Muscle of leg (tissue), 11 donors: Measurements from ENCODE around the gene SLC7A6OS. TPM values are rescaled to one million over a fixed set of nuclear protein-coding genes. Genes with fewer than 3 reads are reported as not detected.

Source experiments
- DNase-seq: peaks from one replicate; pipeline ENCODE4 v3.0.0; 2013
- H3K27ac ChIP-seq: one replicate; pipeline ENCODE4 v1.5.1; 2013; ENCODE audit warnings: mild to moderate bottlenecking, low read length, control low read depth
- H3K27me3 ChIP-seq: one replicate; pipeline ENCODE4 v1.6.1; 2013; ENCODE audit warnings: low read length; ENCODE audit not compliant: control insufficient read depth, insufficient read depth
- H3K36me3 ChIP-seq: one replicate; pipeline ENCODE4 v1.6.1; 2013; ENCODE audit warnings: low read length; ENCODE audit not compliant: control insufficient read depth, insufficient read depth
- H3K4me1 ChIP-seq: one replicate; pipeline ENCODE4 v1.6.1; 2013; ENCODE audit warnings: low read length; ENCODE audit not compliant: control insufficient read depth, insufficient read depth
- H3K4me3 ChIP-seq: one replicate; pipeline ENCODE4 v1.5.1; 2013; ENCODE audit warnings: low read length, control low read depth
- H3K9me3 ChIP-seq: replicated peaks from 2 replicates; pipeline ENCODE4 v1.6.1; 2013; ENCODE audit warnings: low read depth, low read length; ENCODE audit not compliant: control insufficient read depth
- WGBS: methylation state at CpG from one replicate; pipeline ENCODE4 v1.1.5; 2013; ENCODE audit warnings: missing lambda C conversion rate; ENCODE audit not compliant: insufficient coverage; 5-methylcytosine and 5-hydroxymethylcytosine counted together
- polyA plus RNA-seq, 8 donors: library from polyadenylated mRNA; unstranded; fragments of 120-200 nt; gene quantifications; one replicate each; pipeline versions ENCODE4 v1.2.1 to v1.2.3, GENCODE V29; 2013; ENCODE audit warnings: inconsistent platforms in 1 of 8, low replicate concordance in 1 of 8; ENCODE audit not compliant: insufficient read length in 8 of 8, insufficient read depth in 1 of 8
- total RNA-seq: library from RNA; stranded (reverse); fragments of 120-200 nt; gene quantifications from one replicate; pipeline ENCODE4 v1.2.4, GENCODE V29; 2013

Gene SLC7A6OS
- total and polyA plus RNA-seq, 9 donors = 12.5 to 17.1 (median 14.3) TPM

DNA sequence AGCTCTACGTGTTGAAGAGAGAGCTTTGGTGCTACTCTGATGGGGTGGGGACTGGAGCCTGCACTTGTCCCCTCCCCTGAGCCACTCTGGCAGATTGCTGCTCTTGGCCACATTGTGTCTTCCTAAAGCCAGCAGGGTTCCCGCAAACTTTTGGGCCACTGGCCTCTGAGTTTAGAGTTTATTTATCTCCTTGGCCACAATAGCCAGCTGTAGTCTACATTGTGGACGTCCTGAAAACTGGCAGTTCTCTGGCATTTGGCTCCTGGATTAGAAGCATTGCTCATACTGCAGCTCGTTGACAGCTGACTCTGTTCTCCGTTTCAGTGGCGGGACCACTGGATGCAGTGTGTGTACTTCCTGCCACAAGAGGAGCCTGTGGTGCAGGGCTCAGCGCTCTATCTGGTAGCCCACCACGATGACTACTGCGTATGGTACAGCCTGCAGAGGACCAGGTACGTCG is 34.6 kb upstream of the SLC7A6OS start:
- no peak for DNase-seq
- H3K4me1 ChIP-seq = no peaks in the 10 kb centered on the region
- H3K4me3 ChIP-seq = no peak overlapping the region
- no peak overlapping the region for H3K27ac ChIP-seq
- H3K36me3 ChIP-seq = peaks cover 90% of the 10 kb centered on the region
- no peaks in the 10 kb centered on the region for H3K27me3 ChIP-seq
- no peaks in the 10 kb centered on the region for H3K9me3 ChIP-seq
- 82% methylated on average over 9 of the region's 11 CpGs for WGBS

DNA sequence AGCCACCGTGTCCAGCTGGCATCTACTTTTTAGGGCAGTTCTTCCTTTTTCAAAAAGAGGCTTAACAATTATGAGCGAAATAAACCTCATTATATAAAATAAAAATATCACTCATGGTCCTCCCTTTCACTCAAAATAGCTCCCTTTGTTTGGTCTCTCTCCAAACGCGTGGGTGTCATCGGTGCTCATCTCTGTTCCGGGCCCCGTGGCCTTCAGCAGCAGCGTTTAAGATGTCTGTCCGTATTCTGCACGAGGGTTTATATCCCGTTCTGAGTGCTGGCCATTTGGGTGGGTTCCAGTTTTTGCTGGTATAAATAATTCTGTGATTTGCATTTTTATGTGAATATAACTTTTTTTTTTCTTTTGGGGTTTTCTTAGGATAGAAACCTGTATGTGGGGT is 33.5 kb upstream of the SLC7A6OS start:
- 94% methylated on average over 2 of the region's 11 CpGs for WGBS
- H3K4me1 ChIP-seq = no peaks in the 10 kb centered on the region
- no peak overlapping the region for H3K4me3 ChIP-seq
- H3K27me3 ChIP-seq = no peaks in the 10 kb centered on the region
- peaks cover 89% of the 10 kb centered on the region for H3K36me3 ChIP-seq
- no peak overlapping the region for H3K27ac ChIP-seq
- no peak for DNase-seq
- no peaks in the 10 kb centered on the region for H3K9me3 ChIP-seq

DNA sequence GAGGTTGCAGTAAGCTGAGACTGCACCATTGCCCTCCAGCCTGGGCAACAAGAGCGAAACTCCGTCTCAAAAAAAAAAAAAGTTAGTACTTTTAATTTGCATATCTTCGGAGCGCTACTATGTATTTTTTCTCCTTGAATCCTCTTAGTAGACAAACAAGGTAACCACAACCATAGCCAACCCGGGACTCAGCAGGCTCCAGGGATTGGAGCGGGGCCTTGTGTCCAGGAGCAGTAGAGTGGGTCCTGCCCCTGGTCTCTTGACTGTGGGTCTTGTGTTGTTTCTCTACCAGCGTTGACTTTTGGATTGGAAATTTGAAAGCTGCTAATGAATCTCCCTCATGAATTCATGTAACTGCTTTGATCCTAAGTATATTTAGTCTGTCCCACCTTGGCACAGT is 32.4 kb upstream of the SLC7A6OS start:
- H3K4me1 ChIP-seq = no peaks in the 10 kb centered on the region
- H3K27ac ChIP-seq = no peak overlapping the region
- DNase-seq = no peak
- H3K9me3 ChIP-seq = no peaks in the 10 kb centered on the region
- WGBS = no CpG with 5 or more reads among the region's 7 CpGs
- H3K4me3 ChIP-seq = no peak overlapping the region
- H3K27me3 ChIP-seq = no peaks in the 10 kb centered on the region
- H3K36me3 ChIP-seq = peaks cover 89% of the 10 kb centered on the region

DNA sequence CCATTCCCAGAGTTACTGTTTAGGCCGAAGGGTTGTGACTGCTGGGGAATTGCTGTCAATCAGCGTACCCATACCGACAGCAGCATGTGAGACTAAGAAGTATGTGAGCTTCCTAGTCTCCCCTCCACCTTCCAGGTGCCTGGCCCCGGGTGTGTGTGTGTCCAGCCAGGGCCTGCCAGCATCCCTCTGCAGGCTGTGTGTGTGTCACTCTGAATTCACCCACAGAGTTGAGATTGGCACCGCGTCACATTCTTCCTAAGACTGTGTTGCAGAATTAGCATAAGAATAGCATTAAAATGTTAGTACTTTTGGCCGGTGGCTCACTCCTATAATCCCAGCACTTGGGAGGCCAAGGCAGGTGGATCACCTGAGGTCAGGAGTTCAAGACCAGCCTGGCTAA is 31.9 kb upstream of the SLC7A6OS start:
- 100% methylated on average over 1 of the region's 7 CpGs for WGBS
- H3K36me3 ChIP-seq = peaks cover 89% of the 10 kb centered on the region

DNA sequence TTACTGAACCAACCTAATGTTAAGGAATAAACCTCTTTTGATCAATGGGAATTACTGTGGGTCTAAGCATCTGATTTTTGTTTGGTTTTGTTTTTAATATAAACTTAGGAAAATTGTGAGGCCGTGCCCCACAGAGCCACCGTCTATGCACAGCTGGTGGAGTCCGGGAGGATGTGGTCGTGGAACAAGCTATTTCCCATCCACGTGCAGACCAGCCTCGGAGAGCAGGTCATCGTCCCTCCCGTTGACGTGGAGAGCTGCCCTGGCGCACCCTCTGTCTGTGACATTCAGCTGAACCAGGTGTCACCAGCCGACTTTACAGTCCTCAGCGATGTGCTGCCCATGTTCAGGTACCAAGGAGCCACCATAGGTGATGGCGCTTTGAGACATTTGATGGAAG is 28.5 kb upstream of the SLC7A6OS start:
- DNase-seq = no peak
- Histone ChIP-seq H3K36me3 (peaks cover 81% of the 10 kb centered on the region), H3K9me3 (no peaks in the 10 kb centered on the region), H3K27ac (no peak overlapping the region), H3K27me3 (no peaks in the 10 kb centered on the region), H3K4me3 (no peak overlapping the region), H3K4me1 (no peaks in the 10 kb centered on the region)
- WGBS = 93% methylated on average over 13 of the region's 13 CpGs

More for the DNA sequence above, 31.9 kb upstream of the SLC7A6OS start:
- no peak for DNase-seq
- Histone ChIP-seq H3K9me3 (no peaks in the 10 kb centered on the region), H3K4me1 (no peaks in the 10 kb centered on the region), H3K27me3 (no peaks in the 10 kb centered on the region), H3K27ac (no peak overlapping the region), H3K4me3 (no peak overlapping the region)

DNA sequence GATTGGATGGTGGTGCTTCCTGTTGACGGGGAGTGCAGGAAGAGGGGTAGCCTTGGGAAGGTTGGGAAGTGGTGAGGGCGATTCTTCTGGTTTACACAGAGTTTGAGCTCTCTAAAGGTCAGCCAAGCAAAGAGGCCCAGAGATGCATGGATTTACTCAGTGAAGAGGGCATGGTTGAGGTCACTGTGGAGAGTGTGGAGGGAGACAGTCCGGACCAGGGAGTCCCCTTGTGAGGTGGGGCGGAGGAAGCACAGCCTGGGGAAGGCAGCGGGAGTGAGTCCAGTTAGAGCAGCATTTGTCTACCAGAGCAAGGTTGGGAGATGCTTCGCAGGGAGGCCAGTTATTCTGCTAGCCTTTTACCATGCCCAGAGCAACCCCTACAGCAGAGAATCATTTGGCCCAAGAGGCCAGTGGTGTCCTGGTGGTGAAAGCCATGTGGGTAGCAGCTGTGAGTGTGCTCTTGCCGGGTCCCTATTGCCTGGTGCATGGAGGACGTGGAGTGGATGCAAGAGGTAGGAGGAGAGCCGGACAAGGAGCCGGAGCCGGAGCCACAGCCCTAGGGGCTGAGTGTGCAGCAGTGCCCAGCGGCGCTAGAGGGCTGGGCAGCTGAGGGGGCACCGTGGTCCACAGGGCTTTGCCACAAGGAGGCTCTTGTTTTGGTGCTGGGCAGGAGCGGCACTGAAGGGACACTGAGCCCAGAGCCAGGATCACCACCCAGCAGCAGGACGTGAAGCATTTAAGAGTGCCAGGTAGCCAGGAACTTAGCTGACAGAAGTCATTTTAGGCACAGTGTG is 27.8 kb upstream of the SLC7A6OS start:
- Histone ChIP-seq H3K4me3 (no peak overlapping the region), H3K27me3 (no peaks in the 10 kb centered on the region), H3K27ac (no peak overlapping the region), H3K9me3 (no peaks in the 10 kb centered on the region), H3K36me3 (peaks cover 81% of the 10 kb centered on the region), H3K4me1 (no peaks in the 10 kb centered on the region)
- no peak for DNase-seq
- WGBS = 93% methylated on average over 16 of the region's 16 CpGs

DNA sequence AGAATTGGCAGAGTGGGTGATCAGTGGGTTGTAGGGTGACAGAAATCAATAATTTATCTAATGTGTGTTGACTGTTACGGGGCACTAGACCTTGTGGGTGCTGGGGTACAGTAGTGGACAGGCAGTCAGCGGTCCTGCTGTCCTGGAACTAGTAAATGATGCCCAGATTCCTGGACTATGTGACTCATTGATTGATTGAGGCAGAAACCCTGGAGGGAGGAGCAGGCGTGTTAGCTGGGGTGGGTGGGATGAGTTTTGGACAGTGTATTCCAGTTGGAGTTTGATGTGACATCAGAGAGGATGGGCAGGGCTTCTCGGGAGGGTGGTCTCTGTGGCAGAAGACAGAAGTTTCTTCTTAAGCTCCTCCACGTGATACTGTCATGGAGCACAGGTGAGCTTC is 24.4 kb upstream of the SLC7A6OS start:
- H3K4me3 ChIP-seq = no peak overlapping the region
- peaks cover 3% of the 10 kb centered on the region for H3K4me1 ChIP-seq
- WGBS = 87% methylated on average over 4 of the region's 5 CpGs
- H3K27ac ChIP-seq = no peak overlapping the region
- no peaks in the 10 kb centered on the region for H3K27me3 ChIP-seq
- no peaks in the 10 kb centered on the region for H3K9me3 ChIP-seq
- no peak for DNase-seq
- H3K36me3 ChIP-seq = peaks cover 69% of the 10 kb centered on the region

DNA sequence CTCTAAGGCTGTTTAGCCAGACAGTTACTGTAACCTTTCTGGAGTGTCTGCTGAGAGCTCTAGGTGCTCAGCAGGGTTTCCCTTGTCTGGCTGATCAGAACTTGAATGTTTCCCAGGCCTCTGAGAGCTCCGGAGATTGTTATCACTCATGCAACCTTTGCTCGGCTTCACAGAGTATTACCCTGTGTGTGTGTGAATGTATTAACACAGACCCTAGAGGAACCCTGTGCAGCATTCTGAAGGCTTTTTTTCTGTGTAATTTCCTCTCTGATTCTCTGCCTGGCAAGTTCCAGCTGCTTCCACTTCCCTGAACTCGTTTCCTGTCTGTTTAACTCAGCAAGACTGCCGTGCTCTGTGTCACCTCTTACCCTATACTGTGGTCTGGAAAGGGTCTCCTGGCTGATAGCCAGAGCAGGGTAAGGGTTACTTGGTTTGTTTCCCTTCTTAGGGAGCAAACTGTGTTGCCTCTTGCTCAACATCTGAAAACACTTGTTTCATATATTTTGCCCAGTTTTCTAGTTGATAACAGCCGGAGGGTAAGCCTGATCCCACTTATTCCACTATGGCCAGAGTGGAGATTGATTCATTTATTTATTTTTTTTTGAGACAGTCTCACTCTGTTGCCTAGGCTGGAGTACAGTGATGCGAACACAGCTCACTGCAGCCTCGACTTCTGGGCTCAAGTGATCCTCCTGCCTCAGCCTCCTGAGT is 21.8 kb upstream of the SLC7A6OS start:
- Histone ChIP-seq H3K4me1 (peaks cover 3% of the 10 kb centered on the region), H3K27me3 (no peaks in the 10 kb centered on the region), H3K4me3 (no peak overlapping the region), H3K9me3 (no peaks in the 10 kb centered on the region), H3K36me3 (peaks cover 52% of the 10 kb centered on the region), H3K27ac (peak overlapping the region; percentile 60)
- peak; percentile 87 for DNase-seq
- no CpG with 5 or more reads among the region's 7 CpGs for WGBS

DNA sequence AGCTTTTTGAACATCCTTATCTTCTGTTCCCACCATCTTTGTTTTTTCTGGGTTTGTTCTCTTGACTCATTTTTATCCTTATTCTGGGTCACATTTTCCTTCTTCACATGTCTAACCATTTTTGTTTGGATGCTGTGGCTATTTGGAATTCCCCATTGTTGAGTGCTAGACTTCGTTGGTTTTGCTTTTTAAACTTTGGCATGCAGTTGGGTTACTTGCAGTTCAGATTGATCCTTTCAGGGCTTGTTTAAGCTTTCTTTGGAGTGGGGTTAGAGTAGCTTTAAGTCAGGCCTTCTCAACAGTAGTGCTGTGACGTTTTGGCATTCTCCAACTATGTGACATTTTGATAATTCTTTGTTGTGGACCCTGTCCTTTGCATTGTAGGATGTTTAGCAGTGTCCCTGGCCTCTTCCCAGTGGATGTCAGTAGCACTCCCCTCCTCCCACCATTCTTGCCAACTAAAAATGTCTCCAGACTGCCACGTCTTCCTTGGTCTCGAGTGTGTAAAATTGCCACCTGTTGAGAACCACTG is 21.2 kb upstream of the SLC7A6OS start:
- peaks cover 51% of the 10 kb centered on the region for H3K36me3 ChIP-seq
- H3K9me3 ChIP-seq = no peaks in the 10 kb centered on the region
- peak overlapping the region; percentile 60 for H3K27ac ChIP-seq
- H3K4me1 ChIP-seq = peaks cover 3% of the 10 kb centered on the region
- 41% methylated on average over 2 of the region's 4 CpGs for WGBS
- DNase-seq = no peak
- no peak overlapping the region for H3K4me3 ChIP-seq
- no peaks in the 10 kb centered on the region for H3K27me3 ChIP-seq

DNA sequence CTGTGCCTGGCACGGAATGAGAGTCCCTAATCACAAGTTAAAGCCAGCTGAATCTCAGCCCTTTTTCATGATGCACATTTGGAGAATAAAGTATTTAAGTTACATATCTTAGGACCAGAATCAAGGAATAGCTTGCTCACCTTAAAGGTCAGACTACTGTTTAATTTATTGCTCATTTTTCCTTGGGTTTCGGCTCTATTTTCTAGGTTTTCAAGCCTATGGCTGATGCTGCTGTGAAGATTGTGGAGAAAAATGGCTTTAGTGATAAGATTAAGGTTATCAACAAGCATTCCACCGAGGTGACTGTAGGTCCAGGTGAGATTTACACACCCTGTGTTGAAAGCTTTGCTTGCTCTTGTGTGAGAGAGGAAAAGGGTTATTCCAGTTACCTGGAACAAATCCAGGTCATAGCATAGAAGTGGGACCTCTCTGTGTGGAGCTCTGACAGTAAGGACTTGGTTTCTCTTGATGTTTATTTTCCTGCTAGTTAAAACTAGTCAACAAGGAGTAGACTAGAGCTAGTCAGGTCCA is 18.2 kb upstream of the SLC7A6OS start:
- Histone ChIP-seq H3K9me3 (no peaks in the 10 kb centered on the region), H3K4me3 (no peak overlapping the region), H3K27ac (no peak overlapping the region), H3K27me3 (no peaks in the 10 kb centered on the region), H3K36me3 (peaks cover 55% of the 10 kb centered on the region), H3K4me1 (peaks cover 3% of the 10 kb centered on the region)
- DNase-seq = no peak
- 44% methylated on average over 1 of the region's 3 CpGs for WGBS
